ENCODE data around the gene TEX12. TPM values are rescaled to one million over a fixed set of nuclear protein-coding genes. Genes with fewer than 3 reads are reported as not detected.

The TEX12 gene
- total RNA-seq = 0.36 to 0.65 TPM in 2 of 3 replicates, not detected in the other

GRCh38 chr11:112167145-112167544 lies at the start of gene TEX12:
Gene TEX12 (plus strand): TSS chr11:112167372. CDS start chr11:112169269, 1,897 bp downstream.
- TF ChIP-seq, protein P1, sequence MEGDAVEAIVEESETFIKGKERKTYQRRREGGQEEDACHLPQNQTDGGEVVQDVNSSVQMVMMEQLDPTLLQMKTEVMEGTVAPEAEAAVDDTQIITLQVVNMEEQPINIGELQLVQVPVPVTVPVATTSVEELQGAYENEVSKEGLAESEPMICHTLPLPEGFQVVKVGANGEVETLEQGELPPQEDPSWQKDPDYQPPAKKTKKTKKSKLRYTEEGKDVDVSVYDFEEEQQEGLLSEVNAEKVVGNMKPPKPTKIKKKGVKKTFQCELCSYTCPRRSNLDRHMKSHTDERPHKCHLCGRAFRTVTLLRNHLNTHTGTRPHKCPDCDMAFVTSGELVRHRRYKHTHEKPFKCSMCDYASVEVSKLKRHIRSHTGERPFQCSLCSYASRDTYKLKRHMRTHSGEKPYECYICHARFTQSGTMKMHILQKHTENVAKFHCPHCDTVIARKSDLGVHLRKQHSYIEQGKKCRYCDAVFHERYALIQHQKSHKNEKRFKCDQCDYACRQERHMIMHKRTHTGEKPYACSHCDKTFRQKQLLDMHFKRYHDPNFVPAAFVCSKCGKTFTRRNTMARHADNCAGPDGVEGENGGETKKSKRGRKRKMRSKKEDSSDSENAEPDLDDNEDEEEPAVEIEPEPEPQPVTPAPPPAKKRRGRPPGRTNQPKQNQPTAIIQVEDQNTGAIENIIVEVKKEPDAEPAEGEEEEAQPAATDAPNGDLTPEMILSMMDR (IDR thresholded peaks at IDR 0.05; ENCODE audit: unreplicated experiment) = no peak
- no peak for DNase-seq (ENCODE audit: low spot score in 2 of 2, unreplicated experiment in 2 of 2)
- H3K27me3 Mint-ChIP-seq (ENCODE audit: low read depth) = no peaks in the 10 kb centered on the region
- no peak within 1 kb of the TSS for H3K4me3 Mint-ChIP-seq
- H3K27ac Mint-ChIP-seq = no peak within 1 kb of the TSS
- no peaks in the 10 kb centered on the region for H3K9me3 Mint-ChIP-seq
- H3K36me3 Mint-ChIP-seq = no peaks in the 10 kb centered on the region
- peaks cover 1% of the 10 kb centered on the region for H3K4me1 Mint-ChIP-seq

GRCh38 chr11:112118176-112118575 lies 49.0 kb upstream of the TEX12 start:
- Mint-ChIP-seq H3K9me3 (peaks cover 4% of the 10 kb centered on the region), H3K36me3 (peaks cover 5% of the 10 kb centered on the region), H3K4me1 (peaks cover 10% of the 10 kb centered on the region), H3K4me3 (no peak overlapping the region), H3K27ac (no peak overlapping the region), H3K27me3 (ENCODE audit: low read depth) (no peaks in the 10 kb centered on the region)
- DNase-seq (ENCODE audit: low spot score in 2 of 2, unreplicated experiment in 2 of 2) = no peak
- TF ChIP-seq, protein P1 (IDR thresholded peaks at IDR 0.05; ENCODE audit: unreplicated experiment) = no peak

DNA sequence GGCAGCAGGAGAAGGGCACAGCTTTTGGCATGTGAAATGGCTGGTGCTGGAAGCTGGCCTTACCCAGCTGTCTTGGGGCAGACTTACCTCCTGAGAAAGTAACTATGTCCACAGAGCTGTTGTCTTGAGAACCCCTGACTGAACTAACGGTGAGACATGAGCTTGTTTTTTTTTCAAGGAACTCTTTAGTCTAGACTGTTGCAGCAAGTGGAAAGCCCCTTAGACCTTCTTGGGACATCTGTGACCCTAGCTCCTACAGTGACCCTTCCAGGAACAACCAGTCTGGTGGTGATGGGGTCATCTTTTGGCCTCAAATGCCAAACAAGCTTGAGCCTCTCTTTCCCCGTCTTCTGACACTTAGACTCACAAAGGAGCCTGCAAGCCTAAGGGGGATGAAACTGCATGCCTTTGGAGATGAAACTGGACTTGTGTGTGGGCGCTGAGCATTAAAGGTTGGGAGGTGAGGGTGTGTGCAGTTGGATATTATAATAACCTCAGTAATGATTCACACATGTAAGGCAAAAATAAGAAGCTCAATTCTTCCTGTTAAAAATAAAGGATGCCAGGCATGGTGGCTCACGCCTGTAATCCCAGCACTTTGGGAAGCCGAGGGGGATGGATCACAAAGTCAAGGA lies 45.1 kb upstream of the TEX12 start:
- Mint-ChIP-seq H3K9me3 (peaks cover under 1% of the 10 kb centered on the region), H3K27me3 (ENCODE audit: low read depth) (no peaks in the 10 kb centered on the region), H3K27ac (no peak overlapping the region), H3K36me3 (peaks cover under 1% of the 10 kb centered on the region), H3K4me1 (peaks cover 16% of the 10 kb centered on the region), H3K4me3 (no peak overlapping the region)
- TF ChIP-seq, protein P1 (IDR thresholded peaks at IDR 0.05; ENCODE audit: unreplicated experiment) = no peak
- DNase-seq (ENCODE audit: low spot score in 2 of 2, unreplicated experiment in 2 of 2) = no peak

GRCh38 chr11:112123129-112123528 lies 44.0 kb upstream of the TEX12 start:
- Mint-ChIP-seq H3K27me3 (ENCODE audit: low read depth) (no peaks in the 10 kb centered on the region), H3K27ac (no peak overlapping the region), H3K4me3 (no peak overlapping the region), H3K36me3 (no peaks in the 10 kb centered on the region), H3K9me3 (no peaks in the 10 kb centered on the region), H3K4me1 (peaks cover 16% of the 10 kb centered on the region)
- DNase-seq (ENCODE audit: low spot score in 2 of 2, unreplicated experiment in 2 of 2) = no peak
- TF ChIP-seq, protein P1 (IDR thresholded peaks at IDR 0.05; ENCODE audit: unreplicated experiment) = no peak

DNA sequence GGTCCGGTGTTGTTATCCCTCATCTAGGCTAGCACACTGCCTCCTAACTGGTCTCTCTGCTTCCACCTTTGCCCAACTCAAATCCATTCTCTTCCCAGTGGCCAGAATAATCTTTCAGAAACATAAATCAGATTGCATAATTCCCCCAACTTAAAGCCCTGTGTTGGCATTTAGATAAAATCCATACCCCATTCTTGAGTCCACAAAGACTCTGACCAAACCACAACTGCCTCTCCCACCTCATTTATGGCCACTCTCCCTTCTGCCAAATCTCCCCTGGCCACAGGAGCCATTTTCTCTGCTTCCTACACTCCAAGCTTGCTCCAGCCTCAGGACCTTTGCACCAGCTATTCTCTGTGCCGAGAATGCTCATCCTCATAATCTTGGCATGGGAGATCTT lies 40.1 kb upstream of the TEX12 start:
- Mint-ChIP-seq H3K9me3 (no peaks in the 10 kb centered on the region), H3K4me1 (peaks cover 20% of the 10 kb centered on the region), H3K27me3 (ENCODE audit: low read depth) (peaks cover 5% of the 10 kb centered on the region), H3K36me3 (no peaks in the 10 kb centered on the region), H3K27ac (no peak overlapping the region), H3K4me3 (no peak overlapping the region)
- no peak for DNase-seq (ENCODE audit: low spot score in 2 of 2, unreplicated experiment in 2 of 2)
- TF ChIP-seq, protein P1 (IDR thresholded peaks at IDR 0.05; ENCODE audit: unreplicated experiment) = no peak

All from mesothelial cell of epicardium (in vitro differentiated cells).